H1 (cell line): Measurements from ENCODE around the gene PDE9A. TPM values are rescaled to one million over a fixed set of nuclear protein-coding genes. Genes with fewer than 3 reads are reported as not detected.

Experiments used
- CBX8 ChIP-seq: fragments of 300-800, 300-1000 bp; sonication (generic); IDR thresholded peaks from 2 replicates; pipeline ENCODE4 v1.7.1; 2016; ENCODE audit warnings: low read depth, low read length, borderline replicate concordance
- EZH2 ChIP-seq: fragments of 200-600 bp; sonication (generic); IDR thresholded peaks from 2 replicates; pipeline ENCODE4 v1.7.1; 2012; ENCODE audit warnings: low read depth, mild to moderate bottlenecking, moderate library complexity, low read length, inconsistent platforms; ENCODE audit not compliant: severe bottlenecking
- MAFK ChIP-seq: IDR thresholded peaks from 2 replicates; pipeline ENCODE4 v1.6.1; 2012; ENCODE audit warnings: low read depth, mild to moderate bottlenecking, improper control_type of control experiment, low read length
- MAX ChIP-seq: IDR thresholded peaks from 2 replicates; pipeline ENCODE4 v1.6.1; 2012; ENCODE audit warnings: inconsistent platforms
- POU5F1 ChIP-seq: IDR thresholded peaks from 2 replicates; pipeline ENCODE4 v1.6.1; 2011; ENCODE audit warnings: low read depth, mild to moderate bottlenecking, low read length, moderate library complexity
- RXRA ChIP-seq: IDR thresholded peaks from 2 replicates; pipeline ENCODE4 v1.6.1; 2011; ENCODE audit warnings: low read depth, mild to moderate bottlenecking, low read length, moderate library complexity; ENCODE audit not compliant: insufficient read depth
- SP2 ChIP-seq: IDR thresholded peaks from 2 replicates; pipeline ENCODE4 v1.6.1; 2012; ENCODE audit warnings: mild to moderate bottlenecking, low read length, inconsistent platforms
- TAF7 ChIP-seq: optimal IDR thresholded peaks from 2 replicates; pipeline ENCODE3; 2011; ENCODE audit warnings: low read depth, mild to moderate bottlenecking, inconsistent platforms, low read length, moderate library complexity, borderline replicate concordance
- polyA plus RNA-seq, 7 experiments: library from polyadenylated mRNA; depleted of rRNA in 3 of 7; stranded (reverse) in 5 of 7; unstranded in 2 of 7; fragments of >200 nt in 5 of 7; fragments of 200-250 nt in 2 of 7; gene quantifications; 1 replicate in 5 of 7; 2 replicates in 1 of 7; 4 replicates in 1 of 7; pipeline versions ENCODE4 v1.2.1 to v1.2.3, GENCODE V29; 2011 to 2013; ENCODE audit warnings: missing spikeins in 2 of 7, mixed read lengths in 2 of 7
- total RNA-seq: library from RNA; stranded (reverse); fragmentation: NEBNext Ultra II Directional; extraction: Animal tissue kit (Norgen Biotek cat#: 25700); gene quantifications from 2 replicates; pipeline ENCODE4 v1.2.1, GENCODE V29; 2021

PDE9A gene
- total and polyA plus RNA-seq, 2 of the 8 experiments (the other 6 are each of a cell fraction or from before 2014, with no cell fraction given), result 39.2 to 45.9 TPM

- TF ChIP-seq MAFK (no peak), RXRA (no peak), SP2 (no peak), MAX (no peak), CBX8 (no peak), EZH2 (no peak), POU5F1 (no peak), TAF7 (no peak)
Measured at GRCh38 chr21:42755031-42755665, 101.7 kb downstream of the PDE9A start (continued).
